ENCODE measurements around the gene PTH1R.
"Not testable (repeated sequence)": the region's sequence is repeated elsewhere in the genome, so short reads cannot be mapped to it uniquely, and the experiment has no call there.

Gene PTH1R

DNA sequence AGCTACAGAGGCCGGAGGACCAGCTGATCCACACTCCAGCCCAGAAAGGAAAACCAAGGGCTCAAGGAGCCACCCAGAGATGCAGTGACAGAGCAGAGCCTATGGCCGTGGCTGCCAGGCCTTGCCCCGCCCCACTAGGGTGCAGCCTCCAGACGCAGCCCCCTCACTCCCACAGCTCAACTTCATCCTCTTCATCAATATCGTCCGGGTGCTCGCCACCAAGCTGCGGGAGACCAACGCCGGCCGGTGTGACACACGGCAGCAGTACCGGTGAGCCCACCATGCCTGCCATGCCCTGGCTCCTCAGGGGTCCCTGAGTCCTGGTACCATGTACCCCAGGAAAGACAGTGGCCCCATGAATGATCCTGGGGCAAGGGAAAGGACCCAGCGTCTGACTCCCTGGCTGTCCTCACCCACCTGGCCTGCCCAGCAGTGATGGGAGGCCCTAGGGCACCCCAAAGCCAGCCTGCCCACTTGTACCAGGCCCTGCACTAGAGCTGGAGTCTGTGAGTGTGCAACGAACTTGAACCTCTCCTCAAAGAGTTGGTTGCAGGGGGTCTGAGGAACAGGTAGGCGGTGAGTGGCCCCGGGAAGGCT is 24.2 kb downstream of the PTH1R start:
- DNase-seq: no peak

DNA sequence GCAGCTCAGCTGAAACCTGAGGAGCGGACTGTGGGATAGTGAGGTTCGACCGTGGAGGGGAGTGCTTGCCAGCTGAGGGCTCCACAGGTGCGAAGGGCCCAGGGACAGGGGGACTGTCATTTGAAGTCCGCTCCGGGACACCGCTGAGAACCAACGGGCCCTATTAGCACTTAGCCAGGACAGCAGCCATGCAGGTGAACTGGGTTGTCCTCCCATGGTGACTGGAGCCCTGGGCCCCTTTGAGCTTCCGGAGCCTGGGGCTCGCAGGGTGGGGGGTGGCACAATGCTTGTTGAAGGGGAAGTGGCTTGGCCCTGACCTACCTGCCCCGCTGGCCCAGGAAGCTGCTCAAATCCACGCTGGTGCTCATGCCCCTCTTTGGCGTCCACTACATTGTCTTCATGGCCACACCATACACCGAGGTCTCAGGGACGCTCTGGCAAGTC is 24.7 kb downstream of the PTH1R start:
- DNase-seq: no peak

DNA sequence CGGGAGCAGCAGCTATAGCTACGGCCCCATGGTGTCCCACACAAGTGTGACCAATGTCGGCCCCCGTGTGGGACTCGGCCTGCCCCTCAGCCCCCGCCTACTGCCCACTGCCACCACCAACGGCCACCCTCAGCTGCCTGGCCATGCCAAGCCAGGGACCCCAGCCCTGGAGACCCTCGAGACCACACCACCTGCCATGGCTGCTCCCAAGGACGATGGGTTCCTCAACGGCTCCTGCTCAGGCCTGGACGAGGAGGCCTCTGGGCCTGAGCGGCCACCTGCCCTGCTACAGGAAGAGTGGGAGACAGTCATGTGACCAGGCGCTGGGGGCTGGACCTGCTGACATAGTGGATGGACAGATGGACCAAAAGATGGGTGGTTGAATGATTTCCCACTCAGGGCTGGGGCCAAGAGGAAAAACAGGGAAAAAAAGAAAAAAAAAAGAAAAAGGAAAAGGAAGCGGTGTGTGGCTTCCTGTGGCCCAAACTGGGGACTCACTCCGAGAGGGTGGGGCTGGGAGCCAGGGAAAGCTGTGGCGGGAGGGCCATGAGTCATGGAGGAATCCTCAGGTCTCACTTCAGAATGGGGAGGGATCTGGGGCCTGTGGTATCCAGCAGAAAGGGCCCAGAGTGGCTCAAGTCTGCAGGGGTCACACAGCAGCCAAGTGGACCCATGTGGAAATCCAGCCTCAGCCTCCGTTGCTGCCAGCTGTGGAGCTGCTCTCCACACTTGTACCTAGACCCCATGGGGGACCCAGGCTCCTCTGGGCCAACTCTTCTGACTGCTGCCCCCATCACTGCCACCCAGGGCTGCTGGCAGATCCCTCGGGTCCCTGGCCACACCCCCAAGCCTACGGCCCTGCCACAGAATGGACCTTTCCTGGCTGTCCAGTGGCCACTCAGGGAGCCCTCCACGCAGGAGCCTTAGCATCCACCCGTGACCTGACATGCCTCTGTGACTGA is 26.1 kb downstream of the PTH1R start:
- DNase-seq: no peak

DNA sequence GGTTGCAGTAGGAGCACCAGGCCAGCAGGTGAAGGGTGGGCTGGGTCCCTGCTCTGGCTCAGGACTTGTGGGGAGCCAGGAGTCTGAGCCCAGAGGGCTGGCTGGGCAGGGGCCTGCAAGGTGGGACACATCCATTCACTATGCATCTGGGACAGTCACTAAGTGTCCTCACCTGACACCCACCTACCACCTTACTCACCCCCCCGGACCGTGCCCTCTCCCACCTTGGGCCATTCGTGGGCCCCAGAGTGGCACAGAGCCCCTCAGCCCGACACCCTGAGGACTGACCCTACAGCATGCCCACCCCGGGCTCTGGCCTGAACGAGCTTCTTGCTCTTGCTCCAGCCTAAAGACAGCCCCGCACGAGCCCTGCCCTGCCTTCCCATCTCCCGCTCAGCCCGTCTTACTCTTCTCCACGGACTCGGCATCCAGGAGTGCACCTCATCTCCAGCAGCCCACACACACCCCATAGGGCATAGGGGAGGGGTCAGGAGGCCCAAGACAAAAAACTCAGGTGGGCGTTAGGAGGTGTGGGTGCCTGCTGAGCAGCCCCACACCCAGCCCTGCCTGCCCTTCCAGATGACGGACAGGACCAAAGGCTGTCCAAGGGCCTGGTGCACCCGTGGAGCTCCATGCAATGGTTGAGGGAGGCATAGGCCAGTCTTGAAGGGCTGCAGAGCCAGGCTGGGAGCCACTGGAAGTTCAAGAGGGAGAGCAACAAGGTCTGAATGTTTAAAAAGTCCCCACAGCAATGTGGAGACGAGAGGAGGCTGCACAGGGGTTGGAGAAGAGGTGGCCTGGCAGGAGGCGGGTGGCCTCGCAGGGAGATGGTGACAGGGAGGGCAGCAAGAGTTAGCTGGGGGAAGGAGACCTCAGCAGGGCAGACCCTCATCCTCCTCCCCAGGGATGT is 27.0 kb downstream of the PTH1R start:
- DNase-seq: no peak

DNA sequence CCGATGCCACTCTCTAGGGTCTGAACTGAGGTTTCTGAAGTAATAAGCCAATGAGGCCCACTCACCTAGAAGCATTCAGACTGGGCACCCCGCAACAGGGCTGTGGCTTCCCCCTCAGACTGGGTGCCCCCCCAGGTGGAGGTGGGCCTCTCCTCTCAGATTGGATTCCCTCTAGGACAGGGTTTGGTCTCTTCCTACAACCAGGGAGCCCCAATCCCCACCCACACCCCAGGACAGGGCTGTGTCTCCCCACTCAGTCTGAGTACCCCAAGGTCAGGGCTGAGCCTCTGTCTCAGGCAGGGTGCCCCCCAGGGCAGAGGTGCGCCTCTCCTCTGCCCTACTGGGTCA is 27.7 kb downstream of the PTH1R start:
- DNase-seq: no peak

DNA sequence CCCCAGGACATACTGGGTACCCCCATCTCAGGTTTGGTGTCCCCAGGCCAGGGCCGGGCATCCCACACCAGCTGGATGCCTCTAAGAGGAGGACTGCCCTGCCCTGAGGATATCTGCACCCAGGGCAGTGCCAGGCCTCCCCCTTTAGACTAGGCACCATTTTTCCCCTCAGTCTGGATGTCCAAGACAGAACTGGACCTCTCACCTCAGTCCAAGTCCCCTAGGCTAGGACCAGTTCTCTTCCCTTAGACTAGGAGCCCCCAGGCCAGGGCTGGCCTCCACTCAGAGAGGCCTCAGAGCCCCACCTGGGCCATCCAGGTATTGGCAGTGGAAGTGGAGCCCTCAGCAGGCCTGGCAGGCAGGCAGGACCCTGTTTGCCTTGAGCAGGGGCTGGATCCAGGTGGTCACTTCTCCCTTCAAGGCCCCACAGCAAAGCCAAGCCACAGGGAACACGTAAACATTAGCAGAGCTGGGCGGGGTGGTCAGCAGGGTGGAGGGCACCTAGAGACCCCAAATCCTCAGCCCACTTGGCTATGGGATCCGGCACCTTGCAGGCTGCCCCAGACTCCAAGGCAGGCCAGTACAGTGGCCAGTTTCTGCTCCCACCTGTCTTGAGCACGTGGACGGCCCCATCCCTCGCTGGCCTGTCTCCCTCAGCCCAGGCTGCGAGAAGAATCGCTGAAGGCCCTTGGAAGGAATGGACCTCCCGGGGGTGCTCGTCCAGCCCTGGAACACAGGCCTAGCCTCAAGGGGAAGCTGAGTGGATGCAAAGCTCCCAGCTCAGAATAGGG is 28.3 kb downstream of the PTH1R start:
- DNase-seq: no peak

DNA sequence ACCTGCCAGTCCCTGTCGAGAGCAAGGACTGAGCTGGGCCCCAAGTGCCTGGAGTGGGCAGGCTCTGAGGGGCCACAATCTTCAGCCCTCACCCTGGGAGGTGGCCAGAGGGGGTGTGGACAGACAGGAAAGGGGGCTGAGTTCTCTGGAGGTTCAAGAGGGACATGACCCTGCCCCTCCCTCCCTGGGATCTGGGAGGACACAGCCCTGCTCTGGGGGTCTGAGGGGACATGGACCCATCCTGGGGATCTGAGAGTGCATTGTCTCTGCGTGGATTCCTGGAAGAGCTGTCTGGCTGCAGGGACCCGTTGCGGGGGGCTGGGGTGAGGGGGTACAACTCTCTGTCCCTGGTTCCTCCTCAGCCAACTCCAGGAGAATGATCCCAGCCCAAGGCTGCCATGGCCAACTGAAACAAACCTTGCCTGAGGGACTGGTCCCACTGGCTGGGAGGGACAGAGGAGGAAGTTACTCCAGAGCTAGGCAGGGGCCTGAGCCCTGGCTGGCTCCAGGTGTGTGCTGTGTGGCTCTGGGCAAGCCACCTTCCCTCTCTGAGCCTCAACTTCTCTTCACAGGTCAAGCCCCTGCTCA is 29.0 kb downstream of the PTH1R start:
- DNase-seq: no peak

DNA sequence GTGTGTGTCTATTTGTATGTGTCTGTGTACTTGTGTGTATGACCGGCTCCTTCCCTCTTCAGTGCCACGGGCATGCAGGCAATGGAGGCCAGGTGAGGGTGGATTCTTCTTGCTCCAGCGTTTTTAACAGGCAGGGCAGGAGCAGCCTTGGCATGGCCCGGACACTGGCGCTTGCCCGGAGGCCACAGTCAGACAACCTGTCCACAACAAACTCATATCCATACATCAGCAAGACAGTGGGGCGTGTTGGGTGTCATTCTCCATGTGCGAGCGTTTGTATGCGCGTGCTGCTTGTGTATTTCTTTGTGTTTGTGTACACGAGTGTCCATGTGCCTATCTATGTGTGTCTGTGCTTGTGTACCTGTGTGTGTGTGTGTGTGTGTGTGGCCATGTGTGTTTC is 29.8 kb downstream of the PTH1R start:
- DNase-seq: no peak

DNA sequence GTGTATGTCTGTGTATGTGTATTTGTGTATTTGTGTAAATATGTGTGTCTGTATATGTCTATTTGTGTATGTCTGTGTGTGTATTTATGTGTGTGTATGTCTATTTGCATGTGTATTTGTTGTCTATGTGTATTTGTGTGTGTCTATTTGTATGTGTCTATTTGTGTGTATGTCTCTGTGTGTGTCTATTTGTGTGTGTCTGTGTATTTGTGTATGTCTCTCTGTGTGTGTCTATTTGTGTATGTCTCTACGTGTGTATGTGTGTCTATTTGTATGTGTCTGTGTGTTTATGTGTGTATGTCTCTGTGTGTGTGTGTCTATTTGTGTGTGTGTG is 30.4 kb downstream of the PTH1R start:
- no peak for DNase-seq

DNA sequence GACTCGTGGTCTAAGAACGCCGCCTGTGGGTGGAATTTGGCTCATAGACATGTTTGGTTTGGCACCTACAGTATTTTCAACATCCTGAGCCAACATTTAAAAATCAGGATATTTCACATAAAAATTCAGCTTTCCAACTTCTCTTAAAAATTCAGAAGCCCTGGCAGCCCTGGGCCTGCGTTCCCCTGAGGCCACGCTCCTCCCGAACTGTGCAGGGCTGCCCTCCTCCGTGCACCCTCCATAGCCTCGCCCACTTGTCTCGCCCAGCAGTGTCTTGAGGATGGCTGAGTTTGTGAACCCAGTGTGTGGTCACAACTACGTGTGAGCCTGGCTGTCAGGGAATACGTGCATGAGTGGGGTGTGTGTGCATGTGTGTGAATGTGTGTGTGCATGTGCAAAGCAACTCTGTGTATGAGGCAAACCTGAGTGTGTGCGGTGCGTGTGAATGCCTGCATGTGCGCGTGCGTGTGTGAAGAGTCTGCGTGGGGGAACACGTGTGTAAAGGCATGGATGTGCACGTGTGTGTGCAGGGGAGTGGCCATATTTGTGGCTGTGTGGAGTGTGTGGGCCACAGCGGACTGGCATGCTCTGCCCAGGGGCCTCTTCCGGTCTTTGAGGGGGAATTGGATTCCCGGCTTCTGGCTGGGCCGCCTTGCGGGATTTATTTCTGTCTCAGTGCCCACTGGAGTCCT is 30.9 kb downstream of the PTH1R start:
- no peak for DNase-seq

DNA sequence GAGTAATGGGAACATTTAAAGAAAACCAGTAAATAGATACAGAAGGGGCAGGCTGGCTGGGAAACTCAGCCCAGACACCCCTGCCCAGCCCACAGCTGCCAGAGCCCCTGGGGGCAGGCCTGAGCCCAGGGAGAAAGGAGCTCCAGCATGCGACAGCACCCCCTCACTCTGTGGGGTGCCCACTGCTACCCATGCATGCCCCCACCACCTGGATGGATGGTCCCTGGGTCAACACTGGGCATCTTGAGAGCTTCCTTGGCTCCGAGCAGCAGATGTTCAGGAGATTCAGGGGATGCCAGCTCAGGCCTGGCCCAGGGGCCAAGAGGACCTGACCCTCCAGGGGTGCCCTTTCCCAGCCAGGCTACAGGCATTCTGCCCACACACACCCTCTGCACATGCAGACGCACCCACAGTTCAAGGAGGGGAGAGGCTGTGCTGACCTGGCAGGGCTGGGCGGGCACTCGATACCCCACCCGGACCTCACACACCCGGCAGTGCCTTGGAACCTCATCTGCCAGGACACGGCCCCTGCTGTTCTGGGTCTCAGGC is 31.5 kb downstream of the PTH1R start:
- no peak for DNase-seq

DNA sequence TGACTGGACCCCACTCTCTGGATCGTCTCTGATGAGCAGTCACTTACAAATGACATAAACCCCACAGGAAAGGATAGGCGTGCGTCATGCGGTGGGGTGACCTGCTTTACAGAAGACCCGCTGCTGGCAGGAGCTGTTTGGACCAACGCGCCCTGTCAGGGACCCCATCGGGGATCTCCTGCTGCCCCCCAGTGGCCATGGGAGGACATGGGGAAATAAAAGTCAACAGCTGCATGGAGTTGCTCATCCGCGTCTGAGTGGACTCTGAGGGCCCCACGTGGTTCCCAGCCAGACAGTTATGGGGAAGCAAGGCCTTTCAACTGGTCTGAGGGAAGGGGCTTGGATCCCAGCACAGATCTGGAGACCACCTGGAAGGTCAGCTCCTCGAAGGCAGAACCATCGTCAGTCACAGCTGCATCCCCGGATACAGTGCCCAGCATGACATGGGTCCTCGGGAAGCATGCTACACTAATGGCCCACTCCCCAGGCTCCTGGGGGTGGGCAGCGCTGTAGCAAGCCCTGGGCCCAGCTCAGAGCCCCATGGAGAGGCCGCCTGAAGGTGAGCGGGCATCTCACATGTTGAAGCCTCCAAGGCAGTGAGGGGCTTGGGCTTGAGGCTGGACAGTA is 32.1 kb downstream of the PTH1R start:
- peak; percentile 36 for DNase-seq

DNA sequence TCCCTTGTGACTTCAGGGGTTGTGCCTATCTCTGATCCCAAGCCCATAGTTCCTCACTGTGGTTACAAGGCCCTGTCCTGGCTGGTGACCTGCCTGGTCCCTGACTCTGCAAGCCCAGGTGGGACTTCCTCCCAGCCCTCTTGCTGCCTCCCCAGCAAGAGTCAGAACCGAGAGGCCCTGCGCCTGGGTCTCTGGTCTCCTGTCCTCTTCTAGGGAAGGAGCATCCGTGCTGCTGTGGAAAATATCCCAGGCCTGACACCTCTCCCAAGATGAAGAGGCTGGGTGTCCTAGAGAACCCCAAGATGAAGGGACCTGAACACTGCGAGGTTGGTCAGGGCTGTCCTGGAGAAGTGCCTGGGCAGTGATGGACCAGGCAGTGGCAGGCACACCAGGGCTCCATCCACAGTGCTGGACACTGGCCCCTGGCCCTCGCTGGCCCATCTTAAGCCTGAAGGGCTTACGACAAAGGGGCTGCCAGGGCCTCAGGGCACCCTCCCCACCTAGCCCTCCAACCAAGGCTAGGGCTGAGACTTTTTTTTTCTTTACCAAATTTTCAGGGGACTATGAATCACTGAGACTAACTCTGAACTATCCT is 32.7 kb downstream of the PTH1R start:
- no peak for DNase-seq

DNA sequence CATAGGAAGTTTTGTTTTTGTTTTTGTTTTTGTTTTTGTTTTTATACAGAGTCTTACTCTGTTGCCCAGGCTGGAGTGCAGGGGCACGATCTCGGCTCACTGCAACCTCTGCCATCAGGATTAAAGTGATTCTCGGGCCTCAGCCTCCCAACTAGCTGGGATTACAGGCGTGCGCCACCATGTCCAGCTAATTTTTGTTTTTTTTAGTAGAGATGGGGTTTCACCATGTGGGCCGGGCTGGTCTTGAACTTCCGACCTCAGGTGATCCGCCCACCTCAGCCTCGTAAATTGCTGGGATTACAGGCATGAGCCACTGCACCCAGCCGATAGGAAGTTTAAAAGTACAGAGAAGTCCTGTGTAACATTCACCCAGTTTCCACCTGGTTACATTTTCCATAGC is 33.4 kb downstream of the PTH1R start:
- DNase-seq: not testable (repeated sequence)

DNA sequence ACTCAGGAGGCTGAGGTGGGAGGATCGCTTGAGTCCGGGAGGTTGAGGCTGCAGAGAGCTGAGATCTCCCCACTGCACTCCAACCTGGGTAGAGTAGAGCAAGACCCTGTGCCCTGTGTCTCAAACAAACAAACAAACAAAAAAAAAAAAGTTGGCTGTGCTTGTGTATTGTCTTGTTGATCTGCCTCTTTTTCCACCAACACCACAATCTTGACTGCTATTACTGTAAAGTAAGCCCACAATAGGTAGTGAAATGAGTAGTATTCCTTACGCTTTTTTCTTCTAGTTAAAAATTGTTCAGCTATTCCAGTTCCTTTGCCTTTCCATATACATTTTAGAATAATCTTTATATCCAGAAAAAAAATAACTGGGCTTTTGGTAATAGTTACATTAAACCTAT is 35.5 kb downstream of the PTH1R start:
- no peak for DNase-seq

DNA sequence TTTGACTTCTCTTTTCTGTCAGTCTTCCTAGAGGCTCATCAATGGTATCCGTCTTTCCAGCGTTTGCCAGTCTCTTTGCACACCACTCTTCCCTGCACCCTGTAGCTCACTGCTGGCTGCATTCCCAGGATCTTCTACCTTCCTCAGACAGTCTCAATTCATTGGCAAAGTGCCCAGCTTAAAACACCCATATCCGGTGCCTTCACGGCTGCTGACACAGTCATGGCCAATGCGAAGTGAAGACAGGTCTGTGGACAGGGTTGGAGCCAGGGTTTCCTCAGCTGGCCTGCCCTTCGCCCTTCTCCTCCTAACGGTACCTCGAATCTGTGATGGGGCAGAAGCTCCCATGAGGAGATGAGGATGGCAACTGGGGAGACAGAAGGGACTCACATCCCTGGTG is 36.1 kb downstream of the PTH1R start:
- DNase-seq: no peak

DNA sequence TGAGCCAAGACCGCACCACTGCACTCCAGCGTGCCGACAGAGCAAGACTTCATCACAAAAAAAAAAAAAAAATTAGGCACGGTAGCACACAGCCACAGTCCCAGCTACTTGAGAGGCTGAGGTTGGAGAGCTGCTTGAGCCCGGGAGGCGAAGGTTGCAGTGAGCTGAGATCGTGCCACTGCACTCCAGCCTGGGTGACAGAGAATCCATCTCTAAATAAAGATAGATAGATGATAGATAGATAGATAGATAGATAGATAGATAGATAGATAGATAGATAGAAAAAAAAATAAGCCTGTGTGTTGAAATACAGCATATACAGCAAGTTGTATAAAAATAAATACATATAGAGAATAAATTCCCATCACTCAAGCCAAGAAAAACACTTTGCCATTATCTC is 37.3 kb downstream of the PTH1R start:
- no peak for DNase-seq

DNA sequence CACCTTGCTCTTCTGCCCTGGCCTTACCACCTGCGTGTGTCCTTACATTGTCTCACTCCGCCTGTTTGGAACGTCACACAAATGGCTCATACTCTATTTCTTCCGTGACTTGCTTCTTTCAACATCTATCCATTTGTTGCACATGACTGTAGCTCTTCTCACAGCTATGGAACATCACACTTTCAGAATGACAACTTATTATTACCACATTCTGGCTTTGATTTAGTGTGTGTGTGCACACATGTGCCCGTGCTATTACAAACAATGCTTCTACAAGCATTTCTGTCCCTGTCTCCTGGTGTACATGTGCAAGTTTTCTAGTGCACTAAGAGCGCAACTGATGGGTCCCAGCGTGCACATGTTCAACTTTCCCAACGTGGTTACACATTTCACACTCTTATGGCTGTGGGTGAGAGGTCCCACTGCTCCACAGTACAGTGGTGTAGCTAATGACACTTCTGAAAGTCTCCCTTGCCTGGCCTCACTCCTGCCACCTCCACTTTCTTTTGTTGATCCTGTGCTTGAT is 37.8 kb downstream of the PTH1R start:
- no peak for DNase-seq

DNA sequence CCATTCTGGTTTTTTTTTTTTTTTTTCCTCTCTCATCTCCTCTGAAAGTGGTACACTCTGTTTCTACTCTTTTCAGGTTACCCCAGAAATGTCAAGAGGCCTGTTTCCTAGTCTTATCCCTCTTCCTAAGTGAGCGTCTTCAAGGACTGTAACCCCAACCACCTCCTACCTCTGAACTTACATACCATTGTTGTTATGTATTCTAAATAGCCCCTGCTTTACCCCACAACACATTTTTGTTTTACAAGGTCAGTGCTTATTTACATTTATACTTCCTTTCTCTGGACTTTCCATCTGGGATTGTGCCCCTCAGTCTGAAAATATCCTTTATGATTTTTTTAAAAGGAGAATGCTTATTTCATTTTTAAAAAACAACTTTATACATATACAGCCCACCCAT is 38.8 kb downstream of the PTH1R start:
- DNase-seq: no peak

DNA sequence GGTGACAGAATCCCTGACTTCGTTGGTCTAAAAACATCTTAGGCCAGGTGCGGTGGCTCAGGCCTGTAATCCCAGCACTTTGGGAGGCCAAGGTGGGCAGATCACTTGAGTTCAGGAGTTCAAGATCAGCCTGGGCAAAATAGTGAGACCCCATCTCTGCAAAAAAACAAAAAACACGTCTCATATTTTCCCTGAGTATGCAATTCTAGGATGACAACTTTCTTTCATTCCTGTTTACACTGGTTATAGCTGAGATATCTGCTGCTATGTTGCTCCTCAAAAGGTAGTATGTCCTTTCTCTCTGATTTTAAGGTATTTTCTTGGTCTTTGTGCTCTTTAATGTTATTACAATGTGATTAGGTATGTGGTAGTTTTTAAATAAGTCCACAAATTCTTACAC is 39.3 kb downstream of the PTH1R start:
- DNase-seq: no peak

All from NCI-H1048 (cell line).